HG02610 (cell line): ENCODE results near the gene ZNF423.

ENCODE experiments used
- ATAC-seq: cut with Tn5 transposase; IDR thresholded peaks from one replicate; pipeline ENCODE4 v1.9.1; 2021; ENCODE audit warnings: mild to moderate bottlenecking, moderate library complexity; ENCODE audit not compliant: unreplicated experiment

The ZNF423 gene

GRCh38 chr16:49733313-49734009, 122.5 kb downstream of the ZNF423 start:
- no peak for ATAC-seq

DNA sequence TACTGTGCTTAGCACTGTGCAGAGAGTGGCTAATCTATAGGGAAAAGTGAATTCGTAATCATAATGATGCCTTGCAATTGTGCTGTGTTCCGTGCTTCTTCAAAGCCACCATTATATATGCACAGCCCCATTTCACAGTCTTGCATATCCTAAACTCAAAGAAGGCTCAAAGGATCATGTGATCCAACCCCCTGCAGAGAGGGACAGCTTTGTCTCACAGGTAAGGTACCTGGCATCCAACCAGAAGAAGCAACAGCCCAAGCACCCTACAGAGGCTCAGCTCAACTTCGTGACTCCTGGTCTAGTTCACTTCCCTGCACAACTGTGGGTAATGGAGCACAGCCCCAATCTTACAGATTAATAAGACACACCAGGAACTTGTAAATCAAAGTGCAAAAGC, 124.0 kb downstream of the ZNF423 start:
- ATAC-seq, result no peak

GRCh38 chr16:49730772-49731171, 125.1 kb downstream of the ZNF423 start:
- ATAC-seq, result no peak

DNA sequence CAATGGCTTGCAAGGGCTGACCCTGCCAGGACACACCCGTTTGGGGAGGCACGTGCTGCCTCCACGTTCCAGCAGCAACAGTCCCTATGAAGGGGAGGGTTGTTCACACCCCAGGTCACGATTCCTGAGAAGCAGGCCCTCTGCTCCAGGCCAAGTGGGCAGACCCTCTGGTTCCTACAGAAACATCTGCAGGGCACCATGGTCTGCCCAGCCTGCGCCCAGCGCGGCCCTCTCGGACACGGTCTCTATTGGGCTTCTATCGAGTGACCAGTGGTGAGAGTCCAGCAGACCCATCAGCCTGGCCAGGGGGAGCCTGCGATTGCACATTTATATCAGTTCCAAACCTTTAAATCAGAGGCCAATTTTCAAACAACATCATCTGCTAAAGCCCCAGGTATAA, 128.3 kb downstream of the ZNF423 start:
- no peak for ATAC-seq

GRCh38 chr16:49726155-49726554, 129.8 kb downstream of the ZNF423 start:
- ATAC-seq, result no peak

DNA sequence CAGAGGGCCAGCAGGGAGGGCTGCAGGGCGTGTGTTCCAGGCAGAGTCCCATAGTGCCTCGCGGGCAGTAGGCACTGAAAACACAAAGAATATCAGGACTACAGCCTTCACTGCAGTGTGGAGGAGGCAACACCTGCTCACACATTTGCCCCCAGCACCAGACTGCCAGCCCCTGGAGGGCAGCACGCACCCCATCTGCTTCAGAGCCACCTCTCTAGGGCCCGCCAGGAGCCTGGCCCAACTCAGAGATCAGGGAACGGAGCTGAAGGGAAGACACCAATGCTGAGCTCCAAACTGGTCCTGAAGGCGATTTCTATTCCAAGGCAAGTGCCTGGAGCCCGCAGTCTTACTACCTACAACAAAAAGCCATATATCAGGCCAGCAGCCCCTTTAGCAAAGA, 130.3 kb downstream of the ZNF423 start:
- no peak for ATAC-seq

DNA sequence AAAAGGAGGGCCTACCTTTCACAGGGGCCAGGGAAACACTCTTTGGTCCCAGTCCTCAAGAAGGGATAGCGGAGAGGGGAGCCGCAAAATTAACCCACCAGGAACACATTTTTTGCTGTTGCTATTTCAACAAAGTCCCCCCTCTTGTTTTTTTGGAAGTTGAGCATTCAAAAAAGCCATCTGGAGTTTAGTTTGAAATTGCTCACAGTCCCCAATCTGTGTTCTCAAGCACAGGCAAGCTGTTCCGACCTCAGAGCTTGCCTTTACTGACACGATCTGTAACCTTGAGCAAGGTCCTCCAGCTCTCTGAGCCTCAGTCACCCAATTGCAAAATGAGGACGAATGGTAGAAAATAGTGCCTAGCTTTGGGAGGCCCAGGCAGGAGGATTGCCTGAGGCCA, 131.1 kb downstream of the ZNF423 start:
- ATAC-seq, result no peak

DNA sequence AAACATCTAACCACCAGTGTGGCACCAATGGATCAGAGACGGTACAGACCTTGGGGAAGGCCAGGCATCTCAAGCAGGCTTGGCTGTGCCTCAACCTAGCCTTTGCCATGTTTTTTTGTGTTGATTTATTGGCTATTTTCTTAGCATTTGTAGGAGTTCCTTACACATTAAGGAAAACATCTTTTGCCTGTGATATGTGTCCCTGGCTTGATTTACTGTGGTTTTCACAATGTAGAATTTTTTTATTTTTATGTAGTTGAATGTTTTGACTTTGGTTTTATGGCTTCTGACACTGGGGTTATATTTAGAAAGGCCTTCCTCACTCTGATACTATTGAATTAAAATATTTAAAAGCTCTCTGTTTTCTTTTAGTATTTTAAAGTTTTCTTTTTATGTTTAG, 132.6 kb downstream of the ZNF423 start:
- ATAC-seq, result no peak

DNA sequence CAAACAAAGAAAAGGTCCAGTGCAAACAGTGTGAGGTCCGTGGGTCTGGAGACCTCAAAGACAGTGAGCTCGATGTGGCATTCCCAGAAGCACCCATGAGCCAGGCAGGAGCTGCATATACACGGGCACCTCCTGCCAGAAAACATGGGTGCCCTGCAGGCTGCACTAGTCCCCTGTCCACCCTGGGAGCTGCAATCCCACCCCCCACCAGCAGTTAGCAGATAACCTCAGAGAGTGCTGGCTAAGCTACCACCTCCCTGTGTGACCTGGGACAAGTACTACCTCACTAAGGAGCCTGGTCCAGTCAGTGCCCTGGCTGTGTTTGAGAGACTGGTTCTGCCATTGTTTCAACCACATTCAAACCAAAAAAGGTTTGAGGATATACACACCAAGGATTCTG, 135.7 kb downstream of the ZNF423 start:
- ATAC-seq, result no peak

DNA sequence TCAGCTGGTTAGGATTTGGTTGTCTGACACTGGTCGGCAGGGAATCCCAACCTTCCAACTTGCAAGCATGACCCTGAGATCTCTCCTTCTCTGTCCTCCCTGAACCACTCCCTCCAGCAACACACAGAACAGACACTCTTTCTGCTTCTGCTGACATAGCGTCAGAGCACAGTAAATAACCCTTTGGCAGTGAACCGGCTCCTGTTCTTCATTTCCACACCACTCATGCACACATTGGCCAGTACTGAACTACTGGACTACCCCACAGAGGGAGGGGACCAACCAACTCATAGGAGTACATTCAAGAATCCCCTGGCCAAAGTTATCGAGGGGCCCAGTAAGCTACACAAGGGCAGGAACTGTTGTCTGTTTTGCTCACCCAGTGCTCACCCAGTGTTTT, 138.2 kb downstream of the ZNF423 start:
- no peak for ATAC-seq

- ATAC-seq, result no peak
Measured at GRCh38 chr16:49716339-49716934, 139.5 kb downstream of the ZNF423 start.

DNA sequence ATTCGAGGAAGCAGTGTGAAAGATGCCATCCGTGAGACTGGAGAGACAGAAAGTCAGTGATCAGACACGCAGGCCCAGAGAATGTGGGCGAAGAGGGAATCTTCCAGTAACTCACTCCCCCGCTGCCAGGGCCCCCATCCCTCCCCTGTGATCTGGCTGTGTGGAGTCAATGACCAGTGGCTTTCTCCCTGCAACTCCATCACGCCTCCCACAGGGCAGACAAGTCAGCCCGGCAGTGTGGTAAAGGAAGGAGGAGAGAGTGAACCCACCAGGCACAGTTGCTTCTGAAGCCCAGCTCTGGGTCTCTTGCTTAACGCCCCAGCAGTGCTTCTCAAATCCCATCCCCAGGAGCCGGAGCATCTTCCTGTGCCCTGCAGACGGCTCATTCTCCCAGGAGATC, 142.1 kb downstream of the ZNF423 start:
- no peak for ATAC-seq

- ATAC-seq, result no peak
Measured at GRCh38 chr16:49712542-49712941, 143.4 kb downstream of the ZNF423 start.

DNA sequence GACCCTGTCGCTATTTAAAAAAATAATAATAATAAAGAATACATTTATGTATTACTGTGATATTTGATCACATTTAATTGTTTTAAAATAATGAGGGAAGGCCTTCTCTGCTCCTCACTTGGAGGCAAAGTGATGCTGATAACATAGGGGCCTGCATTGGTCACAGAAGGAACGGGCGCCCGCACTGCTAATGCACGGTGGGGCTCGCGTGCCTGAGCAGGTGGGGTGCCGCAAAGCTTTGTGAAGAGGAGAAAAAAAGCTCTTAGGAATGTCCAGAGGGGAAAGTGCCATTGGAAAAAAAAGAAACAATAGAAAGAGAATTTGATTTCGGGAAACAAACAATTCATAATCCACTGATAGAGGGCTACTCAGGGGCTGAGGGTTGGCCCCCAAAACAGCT, 143.8 kb downstream of the ZNF423 start:
- no peak for ATAC-seq

DNA sequence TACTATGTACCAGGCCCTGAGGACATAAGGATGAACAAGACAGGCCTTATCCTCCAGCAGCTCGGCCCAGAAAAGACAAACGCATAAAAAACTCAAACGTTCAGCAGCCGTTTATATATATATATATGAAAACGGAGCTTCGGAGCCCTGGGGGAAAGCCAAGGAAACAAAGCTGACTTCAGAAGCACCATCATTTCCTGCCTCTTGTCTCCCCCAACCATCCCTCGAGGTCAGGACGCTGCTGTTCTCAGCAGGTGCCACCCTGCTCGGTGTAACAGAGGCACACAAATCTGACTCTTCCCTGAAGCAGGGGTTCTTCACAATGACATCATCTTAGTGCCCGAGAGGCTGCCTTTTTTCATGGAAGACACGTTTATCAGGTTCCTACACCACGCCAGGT, 146.9 kb downstream of the ZNF423 start:
- no peak for ATAC-seq

DNA sequence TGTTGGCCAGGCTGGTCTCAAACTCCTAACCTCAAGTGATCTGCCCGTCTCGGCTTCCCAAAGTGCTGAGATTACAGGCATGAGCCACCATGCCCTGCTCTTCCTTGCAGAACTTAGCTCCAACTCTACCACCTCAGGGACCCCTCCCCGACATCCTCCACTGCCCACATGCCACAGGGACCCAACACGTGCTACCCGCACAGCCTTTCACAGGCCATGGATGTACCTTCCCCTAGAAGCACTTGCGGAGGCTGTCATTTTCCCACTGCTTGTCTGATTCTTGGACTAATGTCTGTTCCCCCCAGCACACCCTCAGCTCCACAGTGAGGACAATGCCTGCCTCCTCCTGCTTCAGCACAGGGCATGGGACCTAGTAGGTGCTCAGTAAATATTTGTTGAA, 147.4 kb downstream of the ZNF423 start:
- no peak for ATAC-seq

DNA sequence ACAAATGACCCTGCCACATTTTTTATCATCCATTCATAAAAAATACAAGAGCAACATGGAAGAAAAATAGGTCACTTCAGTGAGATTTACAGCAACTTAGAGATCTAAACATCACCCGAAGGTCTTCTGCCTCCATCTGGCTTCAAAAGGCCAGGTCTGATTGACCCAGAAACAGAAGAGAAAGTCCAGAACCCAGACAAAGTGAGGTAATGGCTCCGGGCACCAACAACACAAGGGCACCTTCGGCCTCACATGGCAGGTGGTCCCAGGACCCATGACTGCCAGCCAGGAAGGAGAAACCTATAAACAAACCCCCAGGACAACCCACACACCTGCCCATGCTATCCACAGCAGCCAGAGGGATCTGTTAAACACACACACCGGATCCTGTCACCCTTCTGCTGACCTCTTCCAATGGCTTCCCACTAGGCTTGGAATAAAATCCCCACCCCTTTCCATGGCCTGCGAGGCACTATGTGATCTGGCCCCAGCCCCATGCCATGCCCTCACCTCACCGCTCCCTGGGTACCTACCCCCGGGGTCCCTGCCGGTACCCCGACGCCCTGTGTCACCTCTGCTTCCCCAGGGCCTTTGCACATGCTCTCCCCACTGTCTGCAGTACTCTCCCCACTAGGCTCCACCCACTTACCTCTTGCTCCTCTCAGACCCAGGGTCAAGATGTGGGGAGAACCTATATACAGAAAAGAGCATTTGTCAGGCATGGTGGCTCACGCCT, 149.1 kb downstream of the ZNF423 start:
- ATAC-seq, result no peak

DNA sequence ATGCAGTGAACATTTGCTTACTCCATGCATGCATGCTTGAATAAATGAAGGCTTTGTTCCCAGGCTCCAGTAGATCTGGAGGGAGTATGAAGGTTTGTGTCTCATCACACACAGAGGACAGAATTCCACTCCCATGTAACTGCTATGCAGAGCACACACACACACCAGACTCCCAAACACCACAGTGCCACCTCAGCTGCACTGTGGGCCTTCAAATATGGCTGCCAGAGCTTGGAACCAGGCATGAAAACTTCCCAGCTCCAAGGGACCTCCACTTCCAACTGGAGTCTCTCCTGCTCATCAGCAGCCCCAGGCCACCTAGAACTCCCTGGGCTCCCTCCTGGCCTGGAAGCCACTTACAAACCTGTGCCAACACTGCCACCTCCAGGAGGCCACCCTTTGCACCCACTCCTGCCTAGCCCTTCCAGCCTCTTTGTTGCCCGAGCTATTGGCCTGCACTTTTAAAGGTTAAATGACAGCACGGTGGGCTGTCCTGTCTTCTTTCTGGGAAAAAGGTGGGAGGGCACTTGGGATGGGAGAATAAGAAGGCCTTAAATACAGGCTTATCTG, 151.2 kb downstream of the ZNF423 start:
- no peak for ATAC-seq

DNA sequence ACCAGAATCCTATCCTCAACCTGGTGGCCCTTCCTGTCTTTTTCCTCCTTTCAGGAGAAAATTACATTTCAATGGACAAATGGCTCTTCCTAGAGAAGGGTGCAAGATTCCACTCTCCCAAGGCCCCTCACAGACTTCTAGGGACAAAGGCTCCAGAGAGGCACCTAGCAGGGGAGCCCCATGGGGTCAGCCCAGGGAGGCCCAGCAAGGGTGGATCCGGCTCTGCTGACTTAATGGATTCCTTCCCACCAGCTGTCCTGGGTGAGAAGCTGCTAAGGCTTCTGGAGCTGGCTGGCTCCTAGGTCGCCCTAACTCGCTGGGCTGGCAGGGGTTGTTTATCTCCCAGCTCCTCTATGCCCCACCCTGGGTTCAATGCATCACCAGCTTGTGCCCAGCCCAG, 152.4 kb downstream of the ZNF423 start:
- ATAC-seq, result no peak

DNA sequence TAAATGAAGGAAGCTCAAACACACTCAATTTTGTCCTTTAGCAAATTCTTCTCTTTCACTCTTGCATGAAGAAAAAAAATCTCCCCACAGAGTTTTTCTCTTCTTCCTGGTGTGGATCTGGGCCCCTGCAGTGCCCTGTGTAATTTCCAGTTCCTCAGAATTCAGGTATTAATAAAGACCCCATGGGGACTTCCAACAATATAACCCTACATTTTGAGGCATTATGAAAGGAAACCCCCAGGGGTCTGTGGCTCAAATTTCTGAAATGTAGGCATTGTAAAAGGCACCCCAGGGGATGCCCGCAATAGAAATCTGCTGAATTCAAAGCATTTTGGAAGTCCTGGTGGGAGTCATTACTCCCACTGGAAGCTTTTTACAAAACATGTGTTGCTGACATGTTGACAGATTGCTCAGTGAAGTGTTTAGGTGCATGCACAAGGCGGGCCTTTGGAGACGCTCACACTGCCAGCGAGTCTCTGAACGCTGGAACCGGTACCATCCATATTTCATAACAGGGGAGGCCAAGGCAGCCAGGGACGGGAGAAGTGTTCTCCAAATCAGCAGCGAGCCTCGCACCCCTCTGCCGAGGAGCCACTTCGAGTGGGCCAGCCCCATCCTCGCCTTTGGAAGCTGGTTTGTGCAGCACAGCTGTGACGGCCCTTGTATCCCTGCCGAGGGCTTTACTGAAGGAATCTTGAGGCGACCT, 154.0 kb downstream of the ZNF423 start:
- no peak for ATAC-seq

GRCh38 chr16:49701065-49701685, 154.7 kb downstream of the ZNF423 start:
- ATAC-seq, result no peak
